Activated T-helper 1 cell treated with anti-CD3 and anti-CD28 coated beads, Interleukin-2, amount 50 U/mL, for 16 hours (primary cell): ENCODE data around the gene IQCN.

Experiments
- DNase-seq, 2 donors: peaks; one replicate each; pipeline ENCODE4 v3.0.0-alpha.2; 2020; ENCODE audit warnings: low read depth in 1 of 2, low spot score in 1 of 2

Gene IQCN

DNA sequence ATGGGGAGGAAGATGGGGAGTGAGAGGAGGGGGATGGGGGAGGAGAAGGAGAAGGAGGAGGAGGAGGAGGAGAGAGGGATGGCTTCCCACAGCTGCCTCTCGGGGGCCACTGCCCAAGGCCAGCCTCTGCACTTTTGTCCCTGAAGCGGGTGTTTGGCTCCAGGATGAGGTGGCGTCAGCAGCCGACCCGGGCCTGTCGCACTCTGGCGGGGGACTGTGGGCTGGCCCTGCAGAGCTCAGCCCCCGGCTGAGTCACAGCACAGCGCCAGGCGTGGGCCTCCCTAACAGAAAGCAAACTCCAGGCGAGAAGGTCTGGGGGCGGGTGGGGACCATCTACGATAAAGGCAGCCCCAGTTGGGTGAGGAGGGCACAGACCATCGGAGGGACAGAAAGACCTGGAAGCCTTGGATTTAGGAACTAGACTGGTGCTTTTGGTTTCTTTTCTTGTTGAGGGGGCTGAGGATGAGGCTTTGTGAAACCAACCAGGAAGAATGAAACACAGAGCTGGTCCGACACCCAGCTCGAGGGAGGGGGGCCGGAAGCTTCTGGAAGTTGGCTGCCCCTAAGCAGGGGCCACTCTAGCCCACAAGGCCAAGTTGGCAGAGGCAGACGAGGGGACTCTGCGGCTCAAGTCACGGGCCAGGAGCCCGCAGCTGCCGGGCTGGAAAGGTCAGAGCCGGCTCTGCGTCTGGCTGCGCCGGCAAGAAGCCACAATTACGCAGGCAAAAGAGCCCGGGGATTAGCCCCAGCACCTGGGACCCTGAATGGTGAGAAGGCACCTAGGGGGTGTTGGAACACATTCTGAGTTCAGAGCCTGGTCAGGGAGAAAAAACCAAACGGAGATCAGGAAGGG is 30.4 kb upstream of the IQCN start:
- DNase-seq: peak; percentile 58 to 74

DNA sequence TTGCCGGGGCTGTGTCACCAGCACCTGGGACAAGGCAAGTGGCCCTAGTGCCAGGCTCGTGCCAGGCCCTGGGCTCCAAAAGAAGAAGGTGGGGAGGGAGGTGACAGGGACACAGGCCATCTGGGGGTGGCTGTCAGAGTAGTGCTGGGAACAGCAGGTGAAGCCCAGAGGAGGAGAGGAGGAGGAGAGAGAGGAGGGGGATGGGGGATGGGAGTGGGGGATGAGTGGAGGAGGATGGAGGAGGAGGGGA is 29.9 kb upstream of the IQCN start:
- no peak for DNase-seq

DNA sequence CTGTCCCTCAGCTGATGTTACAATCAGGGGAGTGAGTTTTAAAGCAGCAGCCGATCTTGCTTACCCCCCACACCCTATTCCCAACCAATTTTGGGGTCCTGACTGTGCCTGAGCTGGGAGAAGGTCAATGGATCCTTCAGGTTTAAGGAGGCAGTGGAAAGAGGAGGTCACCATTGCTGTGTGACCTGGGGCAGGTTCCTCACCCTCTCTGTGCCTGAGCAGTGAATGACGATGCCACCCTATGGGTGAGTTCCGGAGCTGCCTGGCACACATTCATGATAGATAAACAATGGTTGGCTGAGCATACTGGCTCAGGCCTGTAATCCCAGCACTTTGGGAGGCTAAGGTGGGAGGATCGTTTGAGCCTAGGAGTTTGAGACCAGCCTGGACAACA is 27.5 kb upstream of the IQCN start:
- no peak for DNase-seq

DNA sequence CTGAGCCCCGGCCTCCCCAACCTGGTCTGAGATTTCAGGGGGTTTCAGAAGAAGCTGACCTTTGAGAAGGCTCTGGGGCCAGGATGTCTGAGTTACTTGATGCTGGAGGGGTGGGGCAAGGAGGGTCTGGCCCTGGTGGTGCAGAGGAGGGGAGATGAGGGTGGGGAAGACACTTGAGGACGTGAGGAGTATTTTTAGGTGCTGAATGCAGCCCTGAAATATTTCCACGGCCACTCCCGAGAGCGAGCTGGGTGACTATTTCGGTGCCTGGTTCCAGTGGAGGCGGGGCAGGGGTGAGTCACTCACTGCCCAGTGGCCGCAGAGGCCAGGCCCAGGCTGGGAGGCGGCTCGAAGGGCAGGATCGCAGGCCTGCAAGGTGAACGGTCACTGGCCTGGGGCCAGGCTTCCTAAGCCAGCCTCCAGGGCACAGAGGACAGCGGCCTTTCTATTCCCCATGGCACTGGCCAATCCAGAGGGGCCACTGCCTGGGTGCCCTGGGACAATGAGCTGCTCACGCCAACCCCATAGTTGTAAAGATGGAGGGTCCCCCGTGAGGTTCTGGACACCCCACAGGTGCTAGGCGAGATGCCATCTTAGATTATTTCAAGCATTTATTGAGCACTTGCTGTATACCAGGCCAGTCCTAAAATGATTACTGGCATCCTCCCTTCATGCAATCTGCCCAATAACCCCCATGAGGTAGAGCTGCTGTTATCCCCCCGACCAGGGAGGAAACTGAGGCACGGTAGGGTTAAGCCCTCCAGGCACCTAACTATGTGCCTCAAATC is 26.9 kb upstream of the IQCN start:
- DNase-seq: no peak

DNA sequence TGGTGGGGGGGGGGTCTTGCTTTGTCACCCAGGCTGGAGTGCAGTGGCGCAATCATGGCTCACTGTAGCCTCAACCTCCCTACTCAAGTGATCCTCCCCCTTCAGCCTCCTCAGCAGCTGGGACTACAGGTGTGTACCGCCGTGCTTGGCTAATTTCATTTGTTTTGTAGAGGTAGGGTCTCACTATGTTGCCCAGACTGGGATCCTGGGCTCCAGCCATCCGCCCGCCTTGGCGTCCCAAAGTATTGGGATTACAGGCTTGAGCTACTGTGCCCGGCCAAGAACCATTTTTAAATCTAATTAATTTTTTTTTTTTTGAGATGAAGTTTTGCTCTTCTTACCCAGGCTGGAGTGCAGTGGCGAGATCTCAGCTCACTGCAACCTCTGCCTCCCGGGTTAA is 25.4 kb upstream of the IQCN start:
- no peak for DNase-seq

DNA sequence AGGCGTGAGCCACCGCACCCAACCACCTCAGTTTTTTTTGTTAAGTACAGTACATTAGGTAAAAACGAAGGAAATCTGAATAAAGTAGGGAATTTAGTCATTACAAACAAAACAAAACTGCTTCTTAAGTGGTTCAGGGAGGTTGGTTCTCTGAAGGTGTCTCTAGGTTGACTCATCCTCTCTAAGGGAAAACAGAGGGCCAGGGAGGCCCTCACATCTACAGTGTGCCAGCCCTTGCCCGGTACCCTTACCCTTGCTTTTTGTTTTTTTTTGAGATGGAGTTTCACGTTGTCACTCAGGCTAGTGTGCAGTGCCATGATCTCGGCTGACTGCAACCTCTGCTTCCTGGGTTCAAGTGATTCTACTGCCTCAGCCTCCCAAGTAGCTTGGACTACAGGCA is 24.3 kb upstream of the IQCN start:
- DNase-seq: no peak

DNA sequence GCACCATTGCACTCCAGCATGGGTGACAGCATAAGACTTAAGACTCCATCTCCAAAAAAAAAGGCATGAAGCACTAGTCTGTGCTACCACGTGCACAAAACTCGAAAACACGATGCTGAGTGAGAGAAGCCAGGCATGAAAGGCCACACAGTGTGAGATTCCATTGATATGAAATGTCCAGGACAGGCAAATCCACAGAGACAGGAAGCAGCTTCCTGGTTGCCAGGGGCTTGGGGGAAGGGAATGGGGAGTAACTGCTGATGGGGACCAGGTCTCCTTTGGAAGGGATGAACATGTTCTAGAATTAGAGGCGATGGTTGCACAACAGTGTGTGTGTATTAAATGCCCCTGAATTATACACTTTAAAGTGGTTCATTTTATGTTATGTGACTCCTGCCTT is 23.1 kb upstream of the IQCN start:
- DNase-seq: no peak

DNA sequence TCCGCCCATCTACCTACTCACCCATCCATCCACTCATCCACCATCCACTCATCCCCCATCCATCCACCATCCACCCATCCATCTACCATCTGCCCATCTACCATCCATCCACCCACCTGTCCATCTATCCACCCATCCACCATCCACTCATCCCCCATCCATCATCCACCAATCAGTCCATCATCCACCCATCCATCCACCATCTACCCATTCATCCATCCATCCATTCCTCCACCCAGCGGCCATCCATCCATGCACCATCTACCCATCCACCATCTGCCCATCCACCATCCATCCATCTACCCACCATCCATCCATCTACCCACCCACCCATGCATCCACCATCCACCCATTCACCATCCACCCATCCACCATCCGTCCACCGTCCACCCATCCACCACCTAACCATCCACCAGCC is 20.8 kb upstream of the IQCN start:
- no peak for DNase-seq

DNA sequence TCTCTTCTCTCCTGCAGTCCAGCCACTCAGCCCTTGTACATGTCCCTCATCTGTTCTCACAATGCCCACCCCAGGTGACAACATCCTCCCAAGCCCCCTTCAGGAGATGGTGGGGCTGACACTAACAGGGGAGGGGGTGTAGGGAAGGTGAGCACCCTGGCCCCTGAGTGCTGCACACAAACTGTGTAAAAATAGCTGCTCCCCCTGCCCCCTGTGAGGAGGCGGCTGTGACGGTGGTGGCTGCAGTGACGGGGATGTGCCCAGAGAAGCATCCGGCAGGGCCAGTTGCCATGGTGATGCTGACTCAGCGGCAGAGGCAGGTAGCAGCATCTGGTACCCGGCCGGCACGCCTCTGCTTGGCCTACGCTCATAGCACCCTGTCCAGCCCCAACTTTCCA is 20.2 kb upstream of the IQCN start:
- DNase-seq: peak; percentile 77 to 82

DNA sequence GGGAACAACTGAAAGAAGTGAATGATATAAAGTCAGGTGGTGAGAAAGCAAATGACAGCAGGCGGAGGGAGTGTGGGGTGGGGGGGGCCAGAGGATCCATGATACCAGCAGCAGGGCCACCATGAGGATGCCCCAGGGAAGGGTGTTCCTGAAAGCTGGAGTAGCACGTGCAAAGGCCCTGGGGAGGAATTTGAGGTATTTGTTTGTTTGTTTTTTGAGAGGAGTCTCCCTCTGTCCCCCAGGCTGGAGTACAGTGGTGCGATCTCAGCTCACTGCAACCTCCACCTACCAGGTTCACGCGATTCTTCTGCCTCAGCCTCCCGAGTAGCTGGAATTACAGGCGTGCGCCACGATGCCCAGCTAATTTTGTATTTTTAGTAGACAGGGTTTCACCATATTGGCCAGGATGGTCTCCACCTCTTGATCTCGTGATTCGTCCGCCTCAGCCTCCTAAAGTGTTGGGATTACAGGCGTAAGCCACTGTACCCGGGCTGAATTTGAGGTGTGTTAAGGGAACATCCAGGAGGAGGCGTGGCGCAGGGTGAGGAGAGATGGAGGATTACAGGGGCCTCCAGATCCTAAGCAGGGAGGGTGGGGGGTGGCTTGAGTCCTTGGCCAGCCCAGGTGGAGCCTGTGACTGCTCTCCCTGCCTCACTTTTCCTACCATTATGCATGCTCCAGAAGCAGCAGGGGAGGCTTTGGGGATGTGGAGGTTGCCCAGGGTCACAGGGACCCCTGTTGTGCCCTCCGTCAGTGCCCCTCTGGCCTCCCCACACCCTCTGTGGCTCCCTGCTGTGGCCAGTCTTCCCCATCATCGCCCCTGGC is 19.6 kb upstream of the IQCN start:
- no peak for DNase-seq

DNA sequence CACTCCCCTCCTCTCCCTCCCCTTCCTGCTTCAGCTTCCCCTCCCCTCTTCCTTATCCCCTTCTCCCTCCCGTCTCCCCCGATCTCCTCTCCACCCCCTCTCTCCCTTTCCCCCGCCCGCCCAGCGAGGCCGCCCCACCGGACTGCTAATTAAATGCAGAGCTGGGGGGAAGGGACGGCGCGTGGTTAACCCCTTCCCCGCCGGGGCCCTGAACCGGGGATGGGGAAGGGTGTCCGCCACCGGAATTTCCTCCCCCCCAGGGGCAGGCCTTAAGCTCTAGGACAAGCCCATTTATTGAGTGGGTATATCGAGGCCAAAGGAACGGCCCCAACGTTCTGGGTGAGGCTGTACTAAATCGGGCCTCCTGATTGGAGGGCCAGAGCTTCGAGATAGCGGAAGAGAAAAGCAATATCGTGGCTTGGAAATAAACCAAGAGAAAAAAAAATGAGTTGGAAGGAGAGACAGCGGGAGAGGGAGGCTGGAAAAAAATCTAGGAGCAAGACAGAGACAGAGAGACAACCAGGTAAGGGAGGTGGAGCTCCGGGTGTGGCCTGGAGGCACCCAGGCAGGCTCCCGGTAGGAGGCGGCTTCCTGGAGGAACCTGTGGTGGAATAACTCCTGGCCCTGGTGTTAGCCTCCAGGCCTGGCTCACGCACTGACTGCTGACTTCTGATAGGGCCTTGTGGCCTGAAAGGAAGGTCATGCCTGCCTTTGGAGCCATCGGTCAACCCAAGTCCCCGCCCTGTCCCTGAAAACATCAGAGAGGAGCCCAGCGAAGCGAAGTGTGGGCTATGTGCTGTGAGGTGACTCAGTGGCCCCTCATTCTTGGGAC is 18.8 kb upstream of the IQCN start:
- no peak for DNase-seq

DNA sequence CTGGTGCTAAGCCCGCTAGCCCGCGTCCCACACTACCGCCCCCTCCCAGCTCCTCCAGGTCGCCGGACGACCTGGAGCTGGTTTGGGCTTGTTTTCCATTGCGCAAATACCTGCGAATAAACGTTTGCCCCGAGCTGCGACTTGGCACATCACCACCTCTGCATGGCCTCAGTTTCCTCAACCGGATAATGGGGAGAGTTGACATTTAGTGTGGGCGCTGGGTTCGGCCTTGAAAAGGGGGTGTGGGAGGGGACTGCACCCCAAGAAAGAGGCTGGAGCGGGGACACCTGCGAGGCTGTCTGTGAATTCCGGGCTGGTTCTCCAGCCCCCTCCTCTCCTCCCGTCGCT is 18.2 kb upstream of the IQCN start:
- no peak for DNase-seq

DNA sequence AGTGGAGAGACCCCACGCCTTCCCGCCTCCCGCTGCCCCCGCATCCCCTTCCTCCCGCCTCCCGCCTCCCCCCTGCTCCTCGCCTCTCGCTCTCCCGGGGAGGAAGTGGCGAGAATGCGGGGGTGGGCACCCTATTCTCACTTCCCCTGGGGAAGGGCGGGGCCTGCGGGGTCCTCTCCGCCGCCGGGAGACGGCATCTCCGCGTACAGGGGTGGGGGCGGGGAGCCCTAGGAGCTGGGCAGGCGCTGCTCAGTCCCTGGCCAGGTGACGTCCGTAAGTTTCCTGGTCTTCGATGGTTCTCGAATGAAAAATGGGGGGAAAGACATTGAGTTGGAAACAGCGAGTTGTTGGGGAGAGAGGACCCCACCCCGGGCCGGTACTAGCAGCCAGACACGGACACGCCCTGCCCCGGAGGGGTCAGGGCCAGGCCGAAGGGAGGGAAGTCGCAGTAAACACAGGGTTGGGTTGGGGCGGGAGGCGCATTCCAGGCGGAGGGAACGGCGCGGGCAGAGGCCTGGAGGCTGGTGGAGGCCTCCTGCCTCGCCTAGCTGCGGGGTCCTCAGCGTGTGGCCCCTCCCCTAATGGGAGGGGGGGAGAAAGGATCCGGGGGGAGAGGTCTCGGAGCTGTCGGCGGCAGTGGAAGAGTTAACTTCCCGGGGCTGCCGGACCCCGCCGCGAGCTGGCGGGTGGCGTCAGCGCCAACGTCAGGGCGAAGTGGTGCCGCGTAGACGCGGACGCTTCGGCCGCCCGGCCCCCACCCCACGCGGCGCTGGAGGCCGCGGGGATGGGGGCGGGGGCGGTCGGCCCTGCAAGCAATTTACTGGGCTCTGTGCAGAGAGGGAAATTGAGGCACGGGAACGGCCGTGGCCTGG is 17.6 kb upstream of the IQCN start:
- peak; percentile 49 to 63 for DNase-seq

DNA sequence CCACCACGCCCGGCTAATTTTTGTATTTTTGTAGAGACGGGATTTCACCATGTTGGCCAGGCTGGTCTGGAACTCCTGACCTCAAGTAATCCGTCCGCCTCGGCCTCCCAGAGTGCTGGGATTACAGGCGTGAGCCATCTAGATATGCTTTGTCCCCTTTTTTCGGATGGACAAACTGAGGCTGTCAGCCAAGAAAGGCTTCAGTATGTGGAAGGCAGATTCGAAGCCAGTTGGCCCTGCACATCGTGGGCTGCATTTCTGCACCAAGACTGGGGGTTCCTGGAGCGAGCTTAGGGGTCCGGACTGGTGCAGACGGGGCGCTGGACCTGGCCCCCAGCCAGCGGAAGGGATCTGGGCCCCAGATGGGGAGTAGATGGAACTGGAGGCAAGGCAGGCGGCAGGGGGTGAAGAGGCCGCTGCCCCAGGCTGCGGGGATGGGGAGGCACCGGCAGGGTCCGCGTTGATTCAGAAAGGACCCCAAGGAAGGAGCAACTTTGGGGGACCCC is 16.8 kb upstream of the IQCN start:
- DNase-seq: no peak

DNA sequence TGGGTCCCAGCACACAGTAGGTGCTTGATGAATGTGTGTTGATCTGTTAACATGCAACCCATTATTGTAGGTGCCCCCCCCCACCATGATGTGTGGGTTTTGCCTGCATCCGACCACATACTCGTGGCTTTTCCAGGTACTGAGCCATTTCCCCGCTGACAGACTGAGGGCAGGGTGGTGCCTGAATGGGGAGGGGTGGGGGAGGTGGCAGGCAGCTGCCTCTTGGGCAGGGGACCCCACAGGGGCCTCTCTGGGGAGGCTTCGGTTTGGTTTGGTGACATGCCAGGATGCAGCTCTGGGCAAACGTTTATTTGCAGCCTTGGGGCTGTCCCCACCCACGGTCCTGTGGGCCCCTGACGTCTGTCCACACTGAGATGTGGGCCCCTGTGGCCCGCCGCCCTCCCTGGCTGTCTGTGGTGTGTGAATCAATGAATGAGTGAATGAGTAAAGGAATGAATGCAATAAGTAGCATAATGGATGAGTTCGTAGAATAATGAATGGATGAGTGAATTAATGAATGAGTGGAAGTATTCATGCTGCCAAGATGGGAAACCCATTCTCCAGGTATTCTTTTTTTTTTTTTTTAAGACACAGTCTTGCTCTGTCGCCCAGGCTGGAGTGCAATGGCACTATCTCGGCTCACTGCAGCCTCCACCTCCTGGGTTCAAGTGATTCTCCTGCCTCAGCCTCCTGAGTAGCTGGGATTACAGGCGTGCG is 16.2 kb upstream of the IQCN start:
- DNase-seq: peak in 1 of 2 donors; percentile 79

DNA sequence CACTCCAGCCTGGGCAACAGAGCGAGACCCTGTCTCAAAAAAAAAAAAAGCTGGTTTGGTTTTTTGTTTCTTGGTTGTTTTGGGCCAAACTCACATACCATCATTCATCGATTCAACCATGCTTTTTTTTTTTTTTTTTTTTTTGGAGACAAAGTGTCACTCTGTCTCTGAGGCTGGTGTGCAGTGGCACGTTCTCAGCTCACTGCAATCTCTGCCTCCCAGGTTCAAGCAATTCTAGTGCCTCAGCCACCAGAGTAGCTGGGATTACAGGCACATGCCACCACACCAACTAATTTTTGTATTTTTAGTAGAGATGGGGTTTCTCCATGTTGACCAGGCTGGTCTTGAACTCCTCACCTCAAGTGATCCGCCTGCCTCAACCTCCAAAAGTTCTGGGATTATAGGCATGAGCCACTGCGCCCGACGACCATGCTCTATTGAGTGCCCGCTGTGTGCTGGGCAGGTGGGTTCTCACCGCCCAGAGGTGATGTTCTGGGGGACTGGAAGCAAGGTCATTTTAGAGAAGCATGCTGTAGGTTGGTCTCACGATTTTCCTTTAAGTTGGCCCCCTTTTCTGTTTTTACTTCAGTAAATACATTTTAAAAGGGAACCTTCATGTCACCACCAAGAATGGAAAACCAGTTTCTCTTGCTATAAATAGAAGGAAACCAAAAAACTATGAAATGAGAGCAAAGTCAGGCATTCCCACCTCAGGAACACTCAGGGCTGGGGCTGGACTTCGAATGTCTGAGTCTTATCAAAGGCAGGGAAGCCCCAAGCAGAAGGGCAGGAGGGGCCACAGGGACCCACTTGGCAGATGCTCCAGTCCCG is 15.4 kb upstream of the IQCN start:
- no peak for DNase-seq

DNA sequence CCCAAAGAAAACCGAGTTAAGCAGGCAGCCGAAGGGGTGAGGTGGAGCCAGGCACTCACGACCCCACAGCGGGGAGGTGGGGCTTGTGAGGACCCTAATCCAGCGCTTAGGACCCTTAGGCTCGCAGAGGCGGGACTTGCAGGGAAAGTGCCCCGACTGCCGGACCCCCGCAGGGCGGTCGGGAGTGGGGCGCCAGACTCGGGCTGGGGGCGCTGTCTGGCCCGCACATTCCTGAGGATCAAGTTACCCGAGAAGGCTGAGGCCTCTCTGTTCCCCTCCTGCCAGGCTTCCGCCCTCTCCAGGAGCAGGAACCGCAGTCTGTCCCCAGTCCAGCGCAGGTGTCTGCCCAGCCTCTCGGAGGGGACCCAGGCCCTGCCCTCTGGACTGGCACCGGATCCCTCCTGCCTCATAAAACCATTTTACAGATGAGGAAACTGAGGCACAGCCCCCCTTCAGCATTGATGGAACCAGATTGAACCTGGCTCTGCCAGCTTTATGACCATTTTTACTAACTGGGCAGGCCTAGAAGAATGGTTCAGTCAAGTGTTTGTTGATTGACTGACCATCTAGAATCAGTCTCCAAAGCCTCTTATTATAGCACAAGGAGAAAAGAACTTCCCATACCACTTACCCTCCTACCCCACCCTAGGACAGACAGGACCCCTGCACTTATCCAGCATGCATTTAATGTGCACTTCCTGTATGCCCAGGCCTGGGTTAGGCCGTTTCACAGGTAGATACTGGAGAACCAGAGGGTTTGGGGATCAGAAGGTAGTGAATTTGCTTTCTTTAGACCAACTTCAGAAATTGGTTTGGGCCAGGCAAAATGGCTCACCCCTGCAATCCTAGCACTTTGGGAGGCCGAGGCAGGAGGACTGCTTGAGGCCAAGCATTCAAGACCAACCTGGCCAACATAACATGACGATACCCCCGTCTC is 13.9 kb upstream of the IQCN start:
- no peak for DNase-seq
